H1 (cell line): ENCODE data around the gene AHDC1. TPM values are rescaled to one million over a fixed set of nuclear protein-coding genes. Genes with fewer than 3 reads are reported as not detected.

Source experiments
- CTCF ChIA-PET: fragments of 300-600 bp; sonication (Branson Sonifier 250); formaldehyde crosslinking; loops from one replicate; lab custom pipeline; 2021; ENCODE audit not compliant: partially characterized antibody; lab: Charles Lee
- POLR2A ChIA-PET: fragments of 300-600 bp; sonication (Branson Sonifier 250); formaldehyde crosslinking; loops from one replicate; lab custom pipeline; 2021; ENCODE audit warnings: inconsistent platforms; ENCODE audit not compliant: partially characterized antibody; lab: Charles Lee
- DNase-seq, 2 experiments: peaks; one replicate each; pipeline versions ENCODE4 v3.0.0 to v3.0.0-alpha.2; 2010 to 2022; ENCODE audit warnings: low spot score in 2 of 2, low read depth in 1 of 2, mixed read lengths in 1 of 2
- FAIRE-seq: peaks from 2 replicates; lab custom pipeline; 2011; peaks lifted over from hg19 to GRCh38; lab: Jason Lieb, UNC
- H2AFZ ChIP-seq: 2 replicates; pipeline ENCODE4 v1.8.1; 2012; ENCODE audit warnings: low read length, inconsistent platforms
- H2AK5ac ChIP-seq: 2 replicates; pipeline ENCODE4 v1.6.1; 2013; ENCODE audit warnings: low read depth, low read length
- H2BK120ac ChIP-seq: replicated peaks from 2 replicates; pipeline ENCODE3; 2013; ENCODE audit warnings: low read depth, low read length, inconsistent platforms
- H2BK12ac ChIP-seq: 2 replicates; pipeline ENCODE4 v1.6.1; 2013; ENCODE audit warnings: low read depth, low read length
- H2BK15ac ChIP-seq: 2 replicates; pipeline ENCODE4 v1.6.1; 2013; ENCODE audit warnings: low read length
- H2BK20ac ChIP-seq: 2 replicates; pipeline ENCODE4 v1.6.1; 2013; ENCODE audit warnings: low read length
- H2BK5ac ChIP-seq: 2 replicates; pipeline ENCODE4 v1.6.1; 2013; ENCODE audit warnings: low read depth, low read length
- H3K14ac ChIP-seq: 2 replicates; pipeline ENCODE4 v1.6.1; 2013; ENCODE audit warnings: inconsistent platforms; ENCODE audit not compliant: insufficient read length
- H3K18ac ChIP-seq: 2 replicates; pipeline ENCODE4 v1.6.1; 2013; ENCODE audit warnings: low read length; ENCODE audit errors: extremely low read depth
- H3K23ac ChIP-seq: 2 replicates; pipeline ENCODE4 v1.6.1; 2013; ENCODE audit warnings: inconsistent platforms; ENCODE audit not compliant: insufficient read length
- H3K23me2 ChIP-seq: 2 replicates; pipeline ENCODE4 v1.6.1; 2013; ENCODE audit warnings: low read depth, low read length
- H3K27ac ChIP-seq: 2 replicates; pipeline ENCODE4 v1.6.1; 2011; ENCODE audit warnings: low read depth, low read length, inconsistent platforms
- H3K27me3 ChIP-seq, 4 experiments: replicated peaks in 1 of 4; 1 replicate in 1 of 4; 2 replicates in 3 of 4; pipeline versions ENCODE4 v1.6.1 to v1.8.1; 2011 to 2013; ENCODE audit warnings: low read length in 3 of 4, mild to moderate bottlenecking in 3 of 4, inconsistent platforms in 2 of 4, mixed read lengths in 2 of 4, moderate library complexity in 1 of 4; ENCODE audit not compliant: control insufficient read depth in 3 of 4, insufficient read depth in 3 of 4; ENCODE audit errors: extremely low read depth in 1 of 4
- H3K36me3 ChIP-seq, 4 experiments: 2 replicates each; pipeline versions ENCODE4 v1.6.1 to v1.8.1; 2011 to 2013; ENCODE audit warnings: mild to moderate bottlenecking in 4 of 4, low read length in 3 of 4, moderate library complexity in 2 of 4, control low read depth in 1 of 4, inconsistent platforms in 1 of 4; ENCODE audit not compliant: insufficient read depth in 4 of 4, control insufficient read depth in 2 of 4
- H3K4ac ChIP-seq: replicated peaks from 2 replicates; pipeline ENCODE3; 2013; ENCODE audit warnings: low read length, low read depth, mixed read lengths, inconsistent platforms; ENCODE audit not compliant: insufficient read length
- H3K4me1 ChIP-seq, 4 experiments: replicated peaks in 1 of 4; 1 replicate in 1 of 4; 2 replicates in 3 of 4; pipeline versions ENCODE4 v1.6.1 to v1.8.1; 2011 to 2013; ENCODE audit warnings: low read length in 3 of 4, inconsistent platforms in 2 of 4, mixed read lengths in 1 of 4; ENCODE audit not compliant: insufficient read depth in 4 of 4, control insufficient read depth in 3 of 4
- H3K4me2 ChIP-seq, 2 experiments: 2 replicates each; pipeline versions ENCODE4 v1.6.1 to v1.8.1; 2011 to 2013; ENCODE audit warnings: low read depth in 2 of 2, low read length in 2 of 2, control low read depth in 1 of 2, inconsistent platforms in 1 of 2, mild to moderate bottlenecking in 1 of 2; ENCODE audit not compliant: insufficient read depth in 1 of 2
- H3K4me3 ChIP-seq, 4 experiments: fragments of 200-600, 300-600 bp in 1 of 4; sonication (generic), shearing (Covaris generic), sonication (Bioruptor Twin) in 1 of 4; 2 replicates each; pipeline versions ENCODE4 v1.5.1 to v1.8.1; 2011 to 2016; ENCODE audit warnings: low read length in 4 of 4, low read depth in 3 of 4, control low read depth in 2 of 4, inconsistent platforms in 2 of 4, mild to moderate bottlenecking in 2 of 4, mixed read lengths in 1 of 4, moderate library complexity in 1 of 4; ENCODE audit not compliant: insufficient read depth in 2 of 4; ENCODE audit errors: extremely low read depth in 1 of 4
- H3K56ac ChIP-seq: replicated peaks from 2 replicates; pipeline ENCODE3; 2013; ENCODE audit warnings: low read depth, mild to moderate bottlenecking, mixed read lengths, low read length, inconsistent platforms; ENCODE audit not compliant: insufficient read length
- H3K79me1 ChIP-seq: 2 replicates; pipeline ENCODE4 v1.6.1; 2013; ENCODE audit warnings: low read depth, low read length, control low read depth
- H3K79me2 ChIP-seq, 2 experiments: 2 replicates each; pipeline versions ENCODE4 v1.6.1 to v1.8.1; 2012 to 2013; ENCODE audit warnings: low read length in 2 of 2, mild to moderate bottlenecking in 2 of 2, inconsistent platforms in 1 of 2; ENCODE audit not compliant: insufficient read depth in 2 of 2, control insufficient read depth in 1 of 2
- H3K9ac ChIP-seq, 4 experiments: replicated peaks in 1 of 4; 1 replicate in 1 of 4; 2 replicates in 3 of 4; pipeline versions ENCODE4 v1.6.1 to v1.8.1; 2011 to 2013; ENCODE audit warnings: low read depth in 3 of 4, low read length in 3 of 4, control low read depth in 2 of 4, mild to moderate bottlenecking in 2 of 4, moderate library complexity in 2 of 4, inconsistent platforms in 1 of 4; ENCODE audit errors: extremely low read depth in 1 of 4
- H3K9me3 ChIP-seq, 2 experiments: 2 replicates each; pipeline versions ENCODE4 v1.6.1 to v1.8.1; 2012 to 2013; ENCODE audit warnings: mild to moderate bottlenecking in 2 of 2, moderate library complexity in 2 of 2, control low read depth in 1 of 2, inconsistent platforms in 1 of 2, low read depth in 1 of 2, low read length in 1 of 2, mixed read lengths in 1 of 2; ENCODE audit not compliant: insufficient read depth in 2 of 2
- H4K20me1 ChIP-seq, 2 experiments: replicated peaks in 1 of 2; 2 replicates each; pipeline versions ENCODE3 to v1.8.1; 2011 to 2013; ENCODE audit warnings: inconsistent platforms in 2 of 2, low read length in 2 of 2, mild to moderate bottlenecking in 1 of 2; ENCODE audit not compliant: insufficient read depth in 2 of 2, control insufficient read depth in 1 of 2
- H4K5ac ChIP-seq: 2 replicates; pipeline ENCODE4 v1.6.1; 2013; ENCODE audit warnings: low read length, low read depth, mixed read lengths, inconsistent platforms; ENCODE audit not compliant: insufficient read length
- H4K8ac ChIP-seq: 2 replicates; pipeline ENCODE4 v1.8.0; 2013; ENCODE audit warnings: mild to moderate bottlenecking, moderate library complexity, low read length, inconsistent platforms; ENCODE audit not compliant: insufficient read depth; ENCODE audit errors: extremely low read depth
- H4K91ac ChIP-seq: replicated peaks from 2 replicates; pipeline ENCODE3; 2013; ENCODE audit warnings: low read length, mixed read lengths, inconsistent platforms; ENCODE audit not compliant: insufficient read length
- BRCA1 ChIP-seq: IDR thresholded peaks from 2 replicates; pipeline ENCODE4 v1.6.1; 2012; ENCODE audit warnings: low read depth, low read length, improper control_type of control experiment
- CEBPB ChIP-seq: IDR thresholded peaks from 2 replicates; pipeline ENCODE4 v1.6.1; 2012; ENCODE audit warnings: low read depth, low read length
- CREB1 ChIP-seq: IDR thresholded peaks from 2 replicates; pipeline ENCODE4 v1.6.1; 2012; ENCODE audit warnings: inconsistent platforms
- HDAC2 ChIP-seq, 2 experiments: fragments of 300-600 bp in 1 of 2; sonication (generic) in 1 of 2; IDR thresholded peaks; 2 replicates each; pipeline ENCODE4 v1.6.1; 2011 to 2012; ENCODE audit warnings: low read depth in 2 of 2, low read length in 2 of 2, mild to moderate bottlenecking in 2 of 2, moderate library complexity in 2 of 2, borderline replicate concordance in 1 of 2, inconsistent platforms in 1 of 2
- KDM1A ChIP-seq: fragments of 200-600, 300-600 bp; sonication (generic); IDR thresholded peaks from 2 replicates; pipeline ENCODE4 v1.7.1; 2016; ENCODE audit warnings: mild to moderate bottlenecking, low read length, borderline replicate concordance
- NRF1 ChIP-seq: IDR thresholded peaks from 2 replicates; pipeline ENCODE4 v1.6.1; 2011; ENCODE audit warnings: mild to moderate bottlenecking, low read depth, low read length, improper control_type of control experiment
- SAP30 ChIP-seq: fragments of 300-600 bp; sonication (generic); IDR thresholded peaks from 2 replicates; pipeline ENCODE4 v1.7.1; 2012; ENCODE audit warnings: low read length, moderate library complexity, mild to moderate bottlenecking, inconsistent platforms; ENCODE audit not compliant: insufficient read depth, insufficient replicate concordance
- SIRT6 ChIP-seq: IDR thresholded peaks from one replicate; pipeline ENCODE4 v1.7.1; 2012; ENCODE audit warnings: low read length, inconsistent platforms
- SRF ChIP-seq: IDR thresholded peaks from 2 replicates; pipeline ENCODE4 v1.6.1; 2011; ENCODE audit warnings: mild to moderate bottlenecking, low read depth, low read length, moderate library complexity
- SUZ12 ChIP-seq: fragments of 200-600 bp; sonication (generic); IDR thresholded peaks from 2 replicates; pipeline ENCODE4 v1.6.1; 2012; ENCODE audit warnings: mild to moderate bottlenecking, inconsistent platforms, low read length, moderate library complexity, mixed read lengths
- TCF12 ChIP-seq: IDR thresholded peaks from 2 replicates; pipeline ENCODE4 v1.6.1; 2011; ENCODE audit warnings: low read depth, mild to moderate bottlenecking, low read length
- WGBS, 2 experiments: shearing (Covaris generic) in 1 of 2; methylation state at CpG; one replicate each; pipeline versions ENCODE4 v1.1.6 to v1.1.7; 2013 to 2015; ENCODE audit warnings: low lambda C conversion rate in 2 of 2, mixed read lengths in 2 of 2, inconsistent platforms in 1 of 2, low coverage in 1 of 2, missing lambda C conversion rate in 1 of 2; ENCODE audit not compliant: insufficient replicate concordance in 2 of 2, insufficient coverage in 1 of 2, insufficient read length in 1 of 2; ENCODE audit errors: extremely low coverage in 1 of 2, missing lambda C conversion rate in 1 of 2; 5-methylcytosine and 5-hydroxymethylcytosine counted together
- polyA plus RNA-seq, 7 experiments: library from polyadenylated mRNA; depleted of rRNA in 3 of 7; stranded (reverse) in 5 of 7; unstranded in 2 of 7; fragments of >200 nt in 5 of 7; fragments of 200-250 nt in 2 of 7; gene quantifications; 1 replicate in 5 of 7; 2 replicates in 1 of 7; 4 replicates in 1 of 7; pipeline versions ENCODE4 v1.2.1 to v1.2.3, GENCODE V29; 2011 to 2013; ENCODE audit warnings: missing spikeins in 2 of 7, mixed read lengths in 2 of 7
- total RNA-seq: library from RNA; stranded (reverse); fragmentation: NEBNext Ultra II Directional; extraction: Animal tissue kit (Norgen Biotek cat#: 25700); gene quantifications from 2 replicates; pipeline ENCODE4 v1.2.1, GENCODE V29; 2021

AHDC1 gene
- total and polyA plus RNA-seq, 2 of the 8 experiments (the other 6 are each of a cell fraction or from before 2014, with no cell fraction given), result 4.4 to 35.1 TPM

GRCh38 chr1:27585684-27586083, 18.3 kb downstream of the AHDC1 start:
- H2BK20ac ChIP-seq, result no peak overlapping the region
- peaks cover 0 to 2% (median 0%) of the 10 kb centered on the region in 4 experiments; a peak in 1 of 7 replicates for H3K27me3 ChIP-seq
- H3K18ac ChIP-seq, result no peak overlapping the region
- H2BK5ac ChIP-seq, result no peak overlapping the region
- H4K8ac ChIP-seq, result no peak overlapping the region
- no peak overlapping the region for H3K4me2 ChIP-seq
- no peaks in the 10 kb centered on the region for H3K9me3 ChIP-seq
- peaks cover 3 to 44% of the 10 kb centered on the region in 2 experiments; a peak in 2 of 4 replicates for H3K79me2 ChIP-seq
- no peak overlapping the region for H2BK15ac ChIP-seq
- H2BK120ac ChIP-seq, result no peak overlapping the region
- WGBS, 2 experiments, result 84% methylated on average over 3 of the region's 3 CpGs; no CpG with 5 or more reads in 1 of the 2 experiments
- no peak overlapping the region for H4K5ac ChIP-seq
- H3K4me1 ChIP-seq, result peaks cover 0 to 10% (median 5%) of the 10 kb centered on the region in 4 experiments; a peak in 6 of 7 replicates
- ChIA-PET CTCF (interaction anchor here (0.9 to 56.1 kb wide), 8 partner anchors 9 to 243 kb away, joined by 3 to 1807 read pairs (median 6); partner anchors contain the start of gene AHDC1), POLR2A (interaction anchor here (1.2 to 25.0 kb wide), 4 partner anchors 10 to 56 kb away, joined by 3 to 355 read pairs (median 178); no protein-coding TSS in a partner anchor)
- no peak overlapping the region for H3K4me3 ChIP-seq
- no peak overlapping the region for H3K23ac ChIP-seq
- no peak overlapping the region for H2AK5ac ChIP-seq
- no peak overlapping the region for H3K14ac ChIP-seq
- no peak overlapping the region for H2AFZ ChIP-seq
- H3K9ac ChIP-seq, result no peak overlapping the region
- H3K4ac ChIP-seq, result no peak overlapping the region
- H3K56ac ChIP-seq, result no peak overlapping the region
- peaks cover 0 to 10% (median 0%) of the 10 kb centered on the region in 4 experiments; a peak in 1 of 8 replicates for H3K36me3 ChIP-seq
- H4K91ac ChIP-seq, result no peak overlapping the region
- no peak for FAIRE-seq
- no peak overlapping the region for H3K27ac ChIP-seq
- no peak for DNase-seq
- H3K79me1 ChIP-seq, result peaks cover 22% of the 10 kb centered on the region
- no peaks in the 10 kb centered on the region; the same call in 1 of the 2 replicates for H3K23me2 ChIP-seq
- peaks cover 15 to 29% of the 10 kb centered on the region in 2 experiments for H4K20me1 ChIP-seq
- H2BK12ac ChIP-seq, result no peak overlapping the region
- no peak for TF ChIP-seq SUZ12
- TF ChIP-seq CEBPB, result no peak
- no peak for TF ChIP-seq SIRT6
- TF ChIP-seq TCF12, result no peak
- no peak for TF ChIP-seq SRF
- TF ChIP-seq BRCA1, result no peak
- no peak for TF ChIP-seq CREB1
- TF ChIP-seq KDM1A, result no peak
- TF ChIP-seq NRF1, result no peak
- no peak for TF ChIP-seq SAP30
- no peak for TF ChIP-seq HDAC2 (IDR thresholded peaks at IDR 0.05; ENCODE audit: borderline replicate concordance in 1 of 2, low read depth in 2 of 2, low read length in 2 of 2)
